HL-60 (cell line): ENCODE results near the gene TBC1D17.

Experiments used
- DNase-seq, 2 experiments: peaks; one replicate each; pipeline ENCODE4 v3.0.0-alpha.2; 2010 to 2020; ENCODE audit warnings: low read depth in 1 of 2, low spot score in 1 of 2
- H3K27ac ChIP-seq: fragments of 250-450 bp; sonication (Bioruptor Pico); replicated peaks from 2 replicates; pipeline ENCODE4 v1.5.1; 2020; ENCODE audit warnings: mild to moderate bottlenecking, moderate library complexity
- H3K27me3 ChIP-seq: fragments of 250-450 bp; sonication (Bioruptor Pico); 2 replicates; pipeline ENCODE4 v1.5.1; 2021; ENCODE audit warnings: mild to moderate bottlenecking, moderate library complexity; ENCODE audit not compliant: insufficient read depth, poor library complexity, severe bottlenecking
- H3K4me3 ChIP-seq: replicated peaks from 2 replicates; pipeline ENCODE4 v1.5.1; 2011; ENCODE audit warnings: mild to moderate bottlenecking, control low read depth, low read length; ENCODE audit not compliant: insufficient read depth
- CTCF ChIP-seq: IDR thresholded peaks from one replicate; pipeline ENCODE4 v1.5.1; 2011; ENCODE audit warnings: low read length, control low read depth, inconsistent platforms; ENCODE audit not compliant: insufficient read depth
- GABPA ChIP-seq: IDR thresholded peaks from 2 replicates; pipeline ENCODE4 v1.6.1; 2012; ENCODE audit warnings: low read depth
- POLR2AphosphoS5 ChIP-seq: IDR thresholded peaks from 2 replicates; pipeline ENCODE4 v1.6.1; 2012; ENCODE audit warnings: low read depth
- REST ChIP-seq: IDR thresholded peaks from 2 replicates; pipeline ENCODE4 v1.6.1; 2012; ENCODE audit warnings: low read depth; ENCODE audit not compliant: insufficient replicate concordance
- SPI1 ChIP-seq: IDR thresholded peaks from 2 replicates; pipeline ENCODE4 v1.6.1; 2012; ENCODE audit warnings: low read depth, mild to moderate bottlenecking, borderline replicate concordance
- long read RNA-seq: library from polyadenylated mRNA; unstranded; transcript quantifications from one replicate; pipeline ENCODE4 v2.0.0, GENCODE V29; 2020

Gene TBC1D17
- long read RNA-seq, transcript TBC1D17-201 (17 exons, 2,366 nt) = major isoform, 19 of 58 reads
- long read RNA-seq, partial matches to known transcripts = 24 of 58 reads
- long read RNA-seq, other reads (novel, unspliced or antisense) = 14 of 58 reads

- no peaks in the 10 kb centered on the region for H3K27me3 ChIP-seq
- DNase-seq = peak; percentile 100
- peak within 1 kb of the TSS; percentile 95 for H3K27ac ChIP-seq
- no peak for TF ChIP-seq CTCF
- TF ChIP-seq SPI1 = peak; percentile 75; the same call in 1 of the 2 replicates
- TF ChIP-seq GABPA = peak; percentile 79
- H3K4me3 ChIP-seq = peak within 1 kb of the TSS; percentile 87
These were observed at the start of gene TBC1D17, which contains the start of gene AKT1S1 for GRCh38 chr19:49877020-49877878. TBC1D17 (plus strand) TSS chr19:49877702; CDS start chr19:49877724, 22 bp downstream. AKT1S1 (minus strand) TSS chr19:49877355; CDS start chr19:49873295, 4,060 bp downstream.

GRCh38 chr19:49829200-49829599 is 48.3 kb upstream of the TBC1D17 start:
- TF ChIP-seq POLR2AphosphoS5 = no peak
- TF ChIP-seq SPI1 = no peak
- no peak for TF ChIP-seq GABPA
- TF ChIP-seq CTCF = no peak
- TF ChIP-seq REST = no peak
- Histone ChIP-seq H3K27ac (no peak overlapping the region), H3K27me3 (no peaks in the 10 kb centered on the region), H3K4me3 (no peak overlapping the region)
- no peak for DNase-seq

- Histone ChIP-seq H3K27me3 (no peaks in the 10 kb centered on the region), H3K4me3 (no peak overlapping the region), H3K27ac (no peak overlapping the region)
- TF ChIP-seq REST (no peak), SPI1 (no peak)
- no peak for DNase-seq
These were observed 47.8 kb upstream of the TBC1D17 start for GRCh38 chr19:49829721-49830120.

GRCh38 chr19:49830766-49831165 is 46.7 kb upstream of the TBC1D17 start:
- no peak overlapping the region for H3K27ac ChIP-seq
- TF ChIP-seq REST (no peak), POLR2AphosphoS5 (no peak), SPI1 (no peak), CTCF (no peak), GABPA (no peak)
- H3K27me3 ChIP-seq = no peaks in the 10 kb centered on the region
- DNase-seq = no peak
- no peak overlapping the region for H3K4me3 ChIP-seq
